Measurements from ENCODE around the gene UBE2QL1. TPM values are rescaled to one million over a fixed set of nuclear protein-coding genes. Genes with fewer than 3 reads are reported as not detected.

Gene UBE2QL1
- total and polyA plus RNA-seq, 8 donors = 0.13 to 2.4 (median 0.63) TPM

DNA sequence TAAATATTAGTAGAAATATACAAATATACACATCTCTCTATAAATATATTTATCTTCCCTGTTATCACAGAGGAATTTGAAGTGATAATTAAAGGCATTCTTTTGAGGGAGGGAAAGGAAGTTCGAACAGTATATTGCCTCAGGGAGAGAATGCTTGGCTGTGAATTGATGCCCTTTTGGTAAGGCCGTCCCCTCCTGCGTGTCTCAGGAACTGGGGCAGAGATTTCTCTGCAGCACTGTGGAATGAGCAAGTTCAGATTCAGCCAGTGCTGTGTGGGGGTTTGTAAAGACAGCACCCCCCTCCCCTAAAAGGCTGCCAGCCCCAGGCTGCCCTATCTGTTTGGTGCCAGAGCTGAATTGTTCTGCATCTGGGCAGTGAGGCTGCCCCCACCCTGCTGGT lies 42.0 kb downstream of the UBE2QL1 start:
- Histone ChIP-seq H3K4me3 (no peak overlapping the region), H3K36me3 (no peaks in the 10 kb centered on the region), H3K4me1 (peaks cover 4 to 15% (median 13%) of the 10 kb centered on the region in 3 donors), H3K27ac (no peak overlapping the region), H3K9me3 (no peaks in the 10 kb centered on the region), H3K27me3 (no peaks in the 10 kb centered on the region)
- FAIRE-seq (no peak), DNase-seq (no peak), ATAC-seq (no peak)
- no peak for TF ChIP-seq CTCF (IDR thresholded peaks at IDR 0.05)
- 32 to 52% methylated on average over 3 of the region's 3 CpGs for WGBS, 2 donors
- intact Hi-C loops (cut with DNase I) = no loop called here

DNA sequence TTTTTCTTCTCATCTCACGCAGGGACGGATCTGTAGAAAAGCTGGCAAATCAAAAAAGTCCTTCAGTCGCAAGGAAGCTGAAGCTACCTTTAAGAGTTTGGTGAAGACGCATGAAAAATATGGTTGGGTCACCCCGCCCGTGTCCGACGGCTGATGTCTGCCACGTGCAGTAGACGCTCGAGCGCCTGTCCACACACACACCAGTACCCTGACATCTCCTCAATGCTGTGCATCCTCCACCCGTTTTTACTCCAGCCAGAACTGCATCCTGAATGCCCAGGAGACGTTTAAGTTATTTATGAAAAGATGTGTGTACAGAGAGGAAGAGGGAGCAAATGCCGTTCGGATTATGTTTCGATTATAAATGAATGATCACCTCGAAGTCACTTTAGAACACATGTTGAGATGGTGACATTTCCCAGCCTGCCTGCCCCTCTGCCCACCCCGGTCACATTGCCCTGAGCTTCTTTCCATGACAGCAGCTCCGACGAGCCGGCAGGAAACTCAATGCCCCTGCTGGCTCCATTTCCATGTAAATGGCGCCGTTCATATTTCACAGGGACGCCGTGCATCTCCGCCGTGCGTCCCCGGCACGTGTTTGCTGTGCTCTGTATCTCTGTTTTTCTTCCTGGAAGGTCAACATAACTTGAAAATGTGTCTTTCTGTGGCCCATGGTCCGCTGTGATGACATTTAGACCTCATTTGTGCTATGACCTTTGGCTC lies 42.7 kb downstream of the UBE2QL1 start:
- no peak for TF ChIP-seq CTCF (IDR thresholded peaks at IDR 0.05)

DNA sequence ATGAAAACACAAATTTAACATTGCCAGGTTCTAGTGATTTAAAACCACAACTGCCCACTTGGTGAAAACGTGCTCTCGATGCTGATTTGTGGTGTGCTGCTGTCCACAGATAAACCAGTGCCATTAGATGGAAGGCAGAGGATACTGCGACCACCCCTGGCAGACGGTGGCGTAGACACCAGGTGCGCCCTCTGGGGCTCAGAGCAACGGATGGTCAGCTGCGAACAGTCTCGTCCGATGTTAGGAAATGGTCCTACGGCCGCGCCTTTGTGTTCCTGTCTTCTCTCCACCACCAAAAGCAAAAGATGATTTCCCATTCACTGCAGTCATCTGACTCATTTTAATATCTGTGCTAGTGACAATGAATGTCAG lies 43.2 kb downstream of the UBE2QL1 start:
- FAIRE-seq = no peak
- H3K27ac ChIP-seq = no peak overlapping the region
- H3K4me3 ChIP-seq = no peak overlapping the region
- no peak for DNase-seq
- no peaks in the 10 kb centered on the region for H3K36me3 ChIP-seq
- no peak for TF ChIP-seq CTCF (IDR thresholded peaks at IDR 0.05)
- WGBS, 2 donors = 79 to 90% methylated on average over 13 of the region's 13 CpGs
- H3K27me3 ChIP-seq = no peaks in the 10 kb centered on the region
- intact Hi-C loops (cut with DNase I) = no loop called here
- ATAC-seq = no peak
- no peaks in the 10 kb centered on the region for H3K9me3 ChIP-seq
- H3K4me1 ChIP-seq = peaks cover 4 to 20% (median 14%) of the 10 kb centered on the region in 3 donors

More for the DNA sequence above, 42.7 kb downstream of the UBE2QL1 start:
- no peak for FAIRE-seq
- H3K27ac ChIP-seq = no peak overlapping the region
- ATAC-seq = no peak
- H3K27me3 ChIP-seq = no peaks in the 10 kb centered on the region
- intact Hi-C loops (cut with DNase I) = no loop called here
- H3K4me1 ChIP-seq = peaks cover 4 to 20% (median 14%) of the 10 kb centered on the region in 3 donors
- 70 to 76% methylated on average over 32 of the region's 32 CpGs for WGBS, 2 donors
- no peak for DNase-seq
- no peak overlapping the region for H3K4me3 ChIP-seq
- H3K36me3 ChIP-seq = no peaks in the 10 kb centered on the region
- H3K9me3 ChIP-seq = no peaks in the 10 kb centered on the region

GRCh38 chr5:6492934-6493333 lies 44.3 kb downstream of the UBE2QL1 start:
- no peak overlapping the region for H3K4me3 ChIP-seq
- intact Hi-C loops (cut with DNase I) = no loop called here
- FAIRE-seq = no peak
- H3K36me3 ChIP-seq = no peaks in the 10 kb centered on the region
- peaks cover 4 to 20% (median 14%) of the 10 kb centered on the region in 3 donors for H3K4me1 ChIP-seq
- no peak for DNase-seq
- ATAC-seq = no peak
- no peaks in the 10 kb centered on the region for H3K27me3 ChIP-seq
- no peaks in the 10 kb centered on the region for H3K9me3 ChIP-seq
- TF ChIP-seq CTCF (IDR thresholded peaks at IDR 0.05) = no peak
- WGBS, 2 donors = 83 to 91% methylated on average over 4 of the region's 4 CpGs
- no peak overlapping the region for H3K27ac ChIP-seq

- Histone ChIP-seq H3K4me1 (peaks cover 4 to 20% (median 14%) of the 10 kb centered on the region in 3 donors), H3K27ac (no peak overlapping the region), H3K9me3 (no peaks in the 10 kb centered on the region), H3K4me3 (no peak overlapping the region), H3K36me3 (no peaks in the 10 kb centered on the region), H3K27me3 (no peaks in the 10 kb centered on the region)
- ATAC-seq = no peak
- DNase-seq = no peak
- 88 to 94% methylated on average over 9 of the region's 9 CpGs for WGBS, 2 donors
- no peak for FAIRE-seq
- intact Hi-C loops (cut with DNase I) = no loop called here
- no peak for TF ChIP-seq CTCF (IDR thresholded peaks at IDR 0.05)
Observed at GRCh38 chr5:6493681-6494454, 45.2 kb downstream of the UBE2QL1 start.

Measured in pancreas (tissue), 10 donors.